ENCODE measurements around the gene ETV2.

DNA sequence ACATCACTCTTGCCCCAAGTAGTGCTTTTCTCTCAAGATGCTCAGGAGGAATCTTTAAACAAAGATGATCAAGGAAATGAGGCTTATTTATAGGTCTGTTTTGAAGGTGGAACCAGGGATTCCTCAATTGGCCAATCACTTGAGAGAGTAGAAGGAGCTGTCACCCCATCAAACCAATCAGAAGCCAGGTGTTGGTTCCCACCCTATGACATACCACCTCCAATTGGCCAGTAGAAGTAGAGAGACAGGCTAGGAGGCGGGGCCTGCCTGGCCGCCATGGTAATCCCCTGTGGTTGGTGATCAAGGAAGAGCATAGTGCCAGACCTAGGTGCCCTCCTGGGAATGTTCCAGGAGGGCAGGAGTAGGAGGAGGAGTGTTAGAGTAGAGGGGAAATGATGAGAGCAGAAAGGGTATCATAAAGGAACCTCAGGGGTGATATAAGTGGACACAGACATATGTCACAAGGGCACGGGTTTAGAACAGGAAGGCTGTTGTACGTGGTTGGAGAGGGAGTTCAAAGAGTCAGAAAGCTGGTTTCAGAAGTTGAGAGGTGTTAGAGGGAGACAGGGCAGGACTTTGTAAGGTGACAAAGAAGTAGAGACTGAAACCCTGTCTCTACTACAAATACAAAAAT, 45.1 kb upstream of the ETV2 start:
- TF ChIP-seq EZH2phosphoT487 (IDR thresholded peaks at IDR 0.05; ENCODE audit: insufficient read depth, low read depth) (no peak), EZH2 (IDR thresholded peaks at IDR 0.05; ENCODE audit: insufficient read depth, poor library complexity, severe bottlenecking) (no peak)

Measured in GM23248 (cell line).